ENCODE measurements around the gene LRRFIP1.

LRRFIP1 gene

DNA sequence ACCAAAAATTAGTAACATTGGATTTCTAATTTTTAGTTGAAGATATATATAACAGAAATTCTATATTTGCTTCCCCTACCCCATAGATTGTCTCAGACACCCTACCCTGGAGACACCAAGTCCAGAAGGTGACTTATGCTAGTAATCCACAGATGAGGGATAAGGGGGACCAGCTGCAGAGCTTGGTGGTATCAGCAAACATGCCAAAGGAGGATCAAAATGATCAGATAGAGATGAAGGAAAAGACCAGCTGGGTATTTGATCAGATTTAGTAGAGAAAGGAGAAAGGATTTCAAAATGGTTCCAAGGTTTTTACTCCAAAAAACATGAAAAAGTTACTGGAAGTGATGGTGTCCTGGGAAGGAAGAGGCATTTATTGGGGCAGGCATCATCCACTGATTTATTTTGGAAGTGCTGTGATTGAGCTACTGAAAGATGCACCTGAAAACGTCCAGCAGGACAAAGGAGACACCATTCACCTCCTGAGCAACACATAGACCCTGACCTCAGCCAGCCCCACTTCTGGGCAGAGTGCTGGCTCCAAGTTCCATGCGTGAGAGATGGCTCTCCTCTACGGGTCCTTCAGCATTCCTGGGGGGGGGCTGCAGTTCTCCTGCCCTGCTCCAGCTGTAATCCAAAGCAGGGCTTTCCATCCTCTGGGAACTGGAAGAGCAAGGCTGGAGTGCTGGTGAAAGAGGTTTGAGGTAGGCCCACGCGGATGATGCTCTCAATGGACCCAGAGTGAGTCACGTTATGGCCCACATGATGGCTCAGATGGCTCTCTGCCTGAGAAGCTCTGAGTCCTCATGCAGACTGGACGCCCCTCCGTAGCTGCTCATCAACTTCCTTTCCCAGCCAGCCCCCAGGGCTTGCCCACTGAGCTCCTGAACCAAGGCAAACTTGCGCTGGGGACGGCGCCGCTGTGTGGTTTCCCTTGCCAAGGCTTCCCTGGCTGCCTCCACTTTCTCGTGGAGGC is 3.7 kb upstream of the LRRFIP1 start:
- DNase-seq: no peak

DNA sequence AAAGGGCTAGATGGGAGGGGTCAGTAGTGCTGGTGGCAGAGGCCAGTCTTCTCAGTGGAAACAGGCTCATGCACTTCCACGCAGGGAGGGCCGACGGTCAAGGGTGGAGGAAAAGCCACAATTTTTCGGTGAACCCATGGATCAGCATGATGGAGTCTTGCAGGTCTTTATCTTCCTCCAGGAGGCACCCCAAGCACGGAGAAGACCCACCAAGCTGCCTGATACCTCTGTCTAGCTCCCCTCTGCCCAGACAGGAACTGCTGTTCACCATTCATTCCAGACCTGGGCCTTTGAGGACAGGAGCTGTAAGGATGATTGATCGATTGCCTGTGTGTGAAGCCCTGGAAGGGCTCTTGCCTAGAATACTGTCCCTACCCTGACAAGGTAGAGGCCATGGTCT is 2.8 kb upstream of the LRRFIP1 start:
- DNase-seq: no peak

DNA sequence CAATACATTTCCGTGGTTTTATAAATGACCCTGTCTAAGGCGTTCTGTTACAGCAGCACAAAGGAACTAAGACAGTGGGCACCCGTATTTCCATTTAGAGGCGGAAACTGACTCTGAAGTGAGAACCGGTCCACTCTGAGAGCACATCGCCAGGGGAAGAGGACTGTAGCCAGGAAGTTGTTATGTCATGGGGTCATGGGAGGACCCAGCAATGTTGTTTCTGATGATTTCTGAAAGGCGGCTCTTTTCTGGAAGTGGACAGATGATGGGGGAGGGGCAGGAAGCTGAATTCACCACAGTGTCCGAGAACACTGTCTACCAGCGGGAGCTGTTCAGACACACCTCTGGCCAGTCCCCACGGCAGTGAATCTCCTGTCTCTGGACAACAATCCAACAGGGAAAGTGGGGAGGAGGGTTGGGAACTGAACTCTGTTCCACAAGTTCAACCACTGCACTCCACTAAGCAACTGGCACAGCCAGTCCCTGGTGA is 2.1 kb upstream of the LRRFIP1 start:
- no peak for DNase-seq

DNA sequence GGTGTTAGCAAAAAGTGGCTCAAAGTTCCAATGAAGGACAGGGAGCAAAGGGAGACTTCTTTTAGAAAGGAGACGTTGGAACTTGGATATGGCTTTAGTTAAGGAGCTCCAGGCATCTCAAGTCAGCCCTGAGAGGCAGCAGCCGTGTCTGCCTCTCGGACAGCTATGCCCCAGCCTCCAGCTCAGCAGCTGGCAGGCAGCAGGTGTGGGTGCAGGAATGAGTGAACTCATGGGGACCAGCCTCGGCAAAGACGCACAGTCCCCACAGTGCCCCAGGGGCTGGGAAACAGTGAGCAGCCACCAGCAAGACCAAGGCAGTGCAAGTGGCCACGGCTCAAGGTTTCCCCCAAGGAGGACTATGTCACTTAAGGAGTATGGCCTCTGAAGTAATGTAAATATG is 1.6 kb upstream of the LRRFIP1 start:
- no peak for DNase-seq

DNA sequence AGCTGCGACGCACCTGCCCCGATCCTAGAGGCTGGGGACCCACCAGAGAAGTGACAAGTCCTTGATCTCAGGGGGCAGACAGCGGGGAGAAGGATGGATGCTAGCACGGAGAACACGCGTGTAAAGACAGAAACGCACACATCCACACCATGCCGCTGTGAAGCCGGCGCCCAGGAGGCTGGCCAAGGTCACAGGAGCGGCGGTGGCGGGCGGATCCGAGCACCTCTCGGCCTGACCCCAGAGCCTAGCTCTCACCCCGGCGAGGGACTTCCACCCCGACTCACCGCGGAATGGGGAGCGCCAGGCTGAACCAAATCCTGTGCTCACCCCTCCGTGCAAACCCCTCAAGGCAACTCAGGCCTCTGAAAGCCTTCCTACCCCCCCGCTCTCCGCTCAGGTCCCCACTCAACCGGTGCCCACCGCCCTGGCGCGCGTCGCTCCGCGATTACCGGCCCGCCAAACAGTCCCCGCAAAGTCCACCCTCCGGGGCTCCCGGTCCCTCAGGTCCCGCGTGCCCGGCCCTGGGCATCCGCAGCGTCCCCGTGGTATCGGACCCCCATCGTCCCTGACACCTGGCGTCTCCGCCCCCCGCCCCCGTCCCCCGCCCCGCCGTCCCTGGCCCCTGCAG is 460 bp upstream of the LRRFIP1 start:
- no peak for DNase-seq

DNA sequence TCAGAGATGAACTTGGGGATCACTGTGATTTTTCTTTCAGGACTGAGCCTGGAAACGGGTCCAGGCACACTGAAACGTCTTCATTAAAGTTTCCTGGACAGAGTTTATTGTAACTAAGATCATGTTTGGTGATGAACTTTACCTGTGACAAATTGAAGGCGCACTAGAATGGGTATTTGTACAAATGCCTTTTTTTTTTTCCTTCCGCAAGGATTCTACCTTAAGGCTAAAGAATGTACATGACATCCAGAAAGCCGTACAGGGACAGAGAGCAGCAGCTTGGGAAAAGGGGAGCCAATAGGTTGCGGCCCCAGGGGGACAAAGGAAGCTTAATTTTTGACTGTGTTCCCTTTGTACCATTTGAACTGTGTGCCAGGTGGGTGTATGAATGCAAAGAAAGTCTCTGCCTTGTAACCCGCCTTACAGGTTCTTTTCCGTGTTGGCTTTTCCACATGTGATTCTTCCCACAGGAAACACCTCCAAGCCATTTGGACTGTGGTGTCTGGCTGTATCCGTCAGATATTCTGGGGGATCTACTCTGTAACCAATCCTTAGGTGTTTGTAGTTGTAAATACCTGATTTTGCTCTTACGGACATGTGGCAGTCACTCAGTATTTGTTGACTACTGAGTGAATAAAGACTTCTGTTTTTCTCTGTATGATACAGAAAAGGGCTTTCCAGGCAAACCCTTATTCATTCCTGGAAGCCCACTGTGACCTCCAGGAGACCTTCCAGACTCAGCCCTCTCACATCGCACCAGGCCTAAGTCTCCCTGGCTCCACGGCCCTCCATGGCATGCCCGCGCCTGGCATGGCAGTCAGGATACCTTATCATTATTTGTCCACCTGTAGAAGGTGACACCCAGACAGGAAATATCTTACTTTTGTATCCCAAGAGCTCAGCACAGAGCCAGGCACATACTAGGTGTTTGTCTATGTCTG is 1.1 kb downstream of the LRRFIP1 start:
- DNase-seq: no peak

DNA sequence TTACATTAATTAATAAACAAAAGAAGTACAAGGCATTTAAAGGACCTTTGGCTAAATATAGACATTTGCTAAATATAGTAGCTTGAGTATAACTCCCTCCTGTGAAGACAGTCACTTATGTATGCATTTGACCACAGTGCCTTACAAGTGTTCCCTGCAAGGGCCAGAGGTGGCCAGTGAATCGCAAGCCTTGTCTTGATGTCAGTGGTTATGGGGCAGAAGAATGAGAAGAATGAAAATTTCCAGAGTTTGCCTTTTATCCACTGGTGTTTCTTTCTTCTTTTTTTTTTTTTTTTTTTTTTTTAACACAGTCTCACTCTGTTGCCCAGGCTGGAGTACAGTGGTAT is 1.8 kb downstream of the LRRFIP1 start:
- no peak for DNase-seq

DNA sequence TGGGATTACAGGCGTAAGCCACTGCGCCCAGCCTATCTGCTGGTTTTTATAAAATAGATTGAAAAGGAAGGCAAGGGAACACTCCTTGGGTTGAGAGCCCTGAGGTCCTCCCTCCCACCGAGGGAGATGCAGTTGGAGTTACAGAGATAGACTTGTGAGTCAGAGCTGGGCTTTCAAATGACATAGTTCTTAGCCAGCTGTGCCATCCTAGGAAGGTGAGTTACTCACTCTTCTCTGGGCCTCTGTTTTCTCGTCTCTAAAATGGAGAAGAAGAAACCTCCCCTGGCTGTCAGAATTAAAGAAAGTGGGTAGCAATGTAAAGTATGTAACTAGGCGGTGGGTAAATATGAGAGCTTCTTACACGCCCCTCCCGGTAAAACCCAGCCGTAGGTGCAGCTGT is 2.4 kb downstream of the LRRFIP1 start:
- DNase-seq: no peak

DNA sequence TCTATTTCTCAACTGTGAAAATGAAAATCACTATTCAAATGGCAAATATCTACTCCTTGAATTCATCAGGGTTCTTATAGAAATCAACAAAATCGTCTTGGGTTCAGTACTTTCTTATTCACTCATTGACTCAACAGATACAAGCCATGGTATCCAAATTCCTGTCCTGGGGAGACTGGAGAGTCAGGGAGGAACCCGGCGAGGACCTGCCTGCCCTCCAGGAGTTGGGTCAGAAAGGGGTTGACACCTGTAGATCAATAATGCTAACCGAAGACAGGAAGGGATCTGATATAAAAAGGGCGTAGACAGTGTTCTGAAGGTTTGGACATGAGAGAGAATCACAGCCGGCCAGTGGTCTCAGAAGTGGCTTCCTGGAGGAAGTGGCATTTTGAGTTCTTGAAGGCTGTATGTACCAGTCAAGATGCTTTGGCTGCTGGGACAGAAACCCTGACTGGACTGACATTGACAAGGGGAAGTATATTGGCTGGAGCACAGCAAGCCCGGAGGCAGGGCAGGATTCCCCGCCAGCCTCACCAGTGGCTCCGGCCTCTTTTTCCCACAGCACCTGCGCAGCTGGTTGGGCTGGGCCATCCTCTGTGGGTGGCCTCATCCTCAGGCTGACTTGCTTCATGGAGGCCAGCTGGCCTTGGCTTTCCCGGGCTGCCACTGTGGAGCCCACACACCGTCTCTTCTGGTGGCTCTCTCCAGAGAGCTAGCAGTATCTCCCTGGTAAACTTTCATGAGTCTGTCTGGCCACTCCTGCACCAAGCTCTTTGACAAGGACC is 3.0 kb downstream of the LRRFIP1 start:
- no peak for DNase-seq

DNA sequence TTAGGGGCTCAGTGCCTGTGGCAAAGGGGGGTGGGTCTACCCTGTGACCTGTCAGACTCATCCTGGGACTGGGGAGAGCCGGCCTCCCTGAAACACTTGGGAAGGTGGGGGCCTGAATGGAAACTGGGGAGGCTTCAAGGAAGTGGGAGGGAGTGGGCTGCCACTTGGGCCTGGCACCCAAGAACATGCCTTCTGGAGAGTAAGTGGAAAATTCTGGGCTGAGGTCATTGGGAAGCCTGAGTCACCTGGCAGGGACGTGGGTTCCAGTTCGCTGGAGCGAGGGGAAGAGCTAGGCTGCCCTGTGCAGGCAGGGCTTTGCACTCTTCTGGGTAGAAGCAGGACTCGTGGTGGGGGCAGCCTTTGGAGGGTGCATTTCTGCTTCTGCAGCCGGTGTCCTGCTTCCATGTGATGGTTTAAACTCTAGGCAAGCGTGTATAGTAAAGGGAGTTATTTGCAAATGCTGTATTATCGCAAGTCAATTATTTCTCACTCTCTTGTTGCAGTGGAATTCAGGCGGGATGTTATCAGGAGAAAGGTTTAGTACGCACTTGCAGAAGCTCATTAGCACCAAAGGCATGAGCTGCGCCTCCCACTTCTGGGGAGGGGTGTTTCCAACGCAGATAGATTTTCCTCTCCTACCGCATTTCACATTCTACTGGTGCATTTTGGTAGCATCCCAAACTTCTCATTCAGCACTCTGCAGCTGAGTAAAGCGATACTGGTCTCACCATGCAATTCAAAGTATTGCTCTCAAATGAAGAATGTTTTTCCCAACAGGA is 3.8 kb downstream of the LRRFIP1 start:
- no peak for DNase-seq

DNA sequence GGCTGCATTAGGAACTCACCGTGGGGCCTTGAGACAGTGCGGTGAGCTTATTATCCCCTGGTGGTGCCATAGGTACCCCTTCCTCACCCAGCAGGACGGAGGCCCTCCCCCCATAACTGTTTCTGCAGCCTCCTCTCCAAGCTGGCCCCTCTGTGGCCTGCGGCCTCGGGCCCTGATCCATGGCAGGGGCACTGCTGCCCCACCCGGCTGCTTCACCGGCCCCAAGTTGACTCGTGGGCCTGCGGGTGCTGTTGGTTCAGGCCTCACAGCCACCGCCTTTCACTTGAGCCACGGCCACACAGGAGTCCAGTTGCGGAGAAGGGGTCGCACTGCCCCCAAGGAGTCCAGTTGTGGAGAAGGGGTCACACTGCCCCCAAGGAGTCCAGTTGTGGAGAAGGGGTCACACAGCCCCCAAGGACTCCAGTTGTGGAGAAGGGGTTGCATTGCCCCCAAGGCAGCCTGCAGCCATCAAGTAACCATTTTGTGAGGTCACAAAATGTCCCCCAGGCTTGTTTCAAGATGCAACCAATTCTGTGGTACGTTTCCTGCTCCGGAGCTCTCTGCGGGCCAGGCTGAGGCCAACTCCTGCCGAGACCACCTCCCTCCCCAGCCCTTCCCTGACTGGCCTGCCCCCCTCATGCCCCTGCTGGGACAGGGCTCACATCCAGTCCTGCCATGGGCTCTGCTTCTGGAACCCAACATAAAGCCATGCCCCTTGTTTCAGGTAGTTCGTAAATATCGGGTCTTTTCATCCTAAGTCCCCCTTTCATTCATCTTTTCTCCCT is 4.6 kb downstream of the LRRFIP1 start:
- no peak for DNase-seq

DNA sequence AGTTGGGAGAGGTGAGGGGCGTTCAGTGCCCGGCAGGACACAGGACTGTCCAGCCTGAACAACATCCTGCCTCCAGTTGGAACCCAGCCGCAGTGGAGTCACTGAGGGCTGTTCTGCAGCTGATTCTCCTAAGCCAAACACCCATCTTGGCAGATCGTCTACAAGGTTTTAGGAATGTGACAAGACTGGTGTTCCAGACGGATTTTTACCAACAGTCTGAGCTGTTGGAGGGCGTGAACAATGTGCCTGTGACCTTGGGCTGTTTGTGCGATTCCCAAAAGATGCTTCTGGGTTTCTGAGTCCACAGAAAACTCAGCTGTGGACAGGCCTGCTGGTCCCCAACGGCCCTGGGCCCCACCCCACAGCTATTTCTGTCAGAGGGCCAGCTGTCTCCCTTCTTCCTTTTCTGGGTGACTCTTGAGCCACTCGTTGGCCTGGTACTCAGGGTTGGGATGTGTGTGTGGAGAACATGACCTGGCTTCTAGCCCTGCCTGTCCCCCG is 5.7 kb downstream of the LRRFIP1 start:
- DNase-seq: no peak

DNA sequence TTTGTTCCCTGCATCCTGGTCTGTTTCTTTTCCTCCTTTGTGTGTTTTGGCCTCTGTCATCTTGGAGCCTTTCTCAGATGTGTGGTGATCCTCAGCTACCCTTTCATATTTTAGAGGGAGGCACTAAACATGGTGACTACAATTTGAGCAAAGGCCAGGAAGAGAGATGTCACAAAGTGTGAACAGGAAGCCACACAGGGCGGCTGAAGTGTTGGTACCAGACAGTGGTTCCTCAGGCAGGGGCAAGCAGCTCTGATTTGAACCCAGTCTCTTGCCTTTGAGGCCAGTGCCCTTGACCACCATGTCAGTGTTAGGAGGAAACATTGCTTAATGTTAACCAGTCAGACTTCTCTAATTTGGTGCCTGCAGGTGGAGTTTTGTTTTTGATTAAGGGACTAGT is 9.2 kb downstream of the LRRFIP1 start:
- no peak for DNase-seq

DNA sequence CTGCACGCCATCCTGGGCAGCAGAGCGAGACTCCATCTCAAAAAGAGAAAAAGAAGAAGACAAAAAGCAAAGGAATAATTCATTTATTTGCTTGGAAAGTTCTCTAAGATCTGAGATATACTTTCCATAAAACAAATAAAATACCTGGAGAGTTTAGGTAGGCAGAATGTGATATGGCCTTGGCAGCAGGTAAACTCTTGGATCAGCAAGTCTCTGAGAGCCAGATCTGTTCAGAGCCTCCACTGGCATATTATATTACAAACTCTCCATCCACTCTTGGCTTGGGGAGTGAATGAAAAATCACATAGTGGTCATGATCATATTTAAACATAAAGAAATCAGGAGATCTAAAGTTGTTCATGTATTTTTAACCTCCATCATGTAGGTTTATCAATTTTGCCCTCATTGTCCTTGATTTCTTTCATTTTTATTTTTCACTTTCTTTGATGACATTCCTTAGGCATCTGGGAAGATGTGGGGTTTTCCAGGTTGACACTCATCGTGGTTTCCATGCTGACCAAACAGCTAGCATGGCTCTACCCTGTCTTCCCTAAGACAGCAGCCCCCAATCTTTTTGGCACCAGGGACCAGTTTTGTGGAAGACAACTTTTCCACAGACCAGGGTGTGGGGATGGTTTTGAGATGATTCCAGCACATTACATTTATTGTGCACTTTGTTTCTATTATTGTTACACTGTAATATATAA is 10.2 kb downstream of the LRRFIP1 start:
- DNase-seq: no peak

DNA sequence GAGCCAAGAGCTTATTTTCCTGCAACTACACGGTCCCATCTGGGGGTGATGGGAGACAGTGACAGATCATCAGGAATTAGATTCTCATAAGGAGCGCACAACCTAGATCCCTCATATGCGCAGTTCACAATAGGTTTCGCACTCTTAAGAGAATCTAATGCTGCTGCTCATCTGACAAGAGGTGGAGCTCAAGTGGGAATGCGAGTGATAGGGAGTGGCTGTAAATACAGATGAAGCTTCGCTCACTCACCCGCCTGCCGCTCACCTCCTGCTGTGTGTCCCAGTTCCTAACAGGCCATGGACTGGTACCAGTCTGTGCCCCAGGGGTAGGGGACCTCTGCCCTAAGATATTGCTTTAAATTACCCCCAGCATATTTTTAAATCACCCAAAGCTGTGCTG is 10.8 kb downstream of the LRRFIP1 start:
- no peak for DNase-seq

DNA sequence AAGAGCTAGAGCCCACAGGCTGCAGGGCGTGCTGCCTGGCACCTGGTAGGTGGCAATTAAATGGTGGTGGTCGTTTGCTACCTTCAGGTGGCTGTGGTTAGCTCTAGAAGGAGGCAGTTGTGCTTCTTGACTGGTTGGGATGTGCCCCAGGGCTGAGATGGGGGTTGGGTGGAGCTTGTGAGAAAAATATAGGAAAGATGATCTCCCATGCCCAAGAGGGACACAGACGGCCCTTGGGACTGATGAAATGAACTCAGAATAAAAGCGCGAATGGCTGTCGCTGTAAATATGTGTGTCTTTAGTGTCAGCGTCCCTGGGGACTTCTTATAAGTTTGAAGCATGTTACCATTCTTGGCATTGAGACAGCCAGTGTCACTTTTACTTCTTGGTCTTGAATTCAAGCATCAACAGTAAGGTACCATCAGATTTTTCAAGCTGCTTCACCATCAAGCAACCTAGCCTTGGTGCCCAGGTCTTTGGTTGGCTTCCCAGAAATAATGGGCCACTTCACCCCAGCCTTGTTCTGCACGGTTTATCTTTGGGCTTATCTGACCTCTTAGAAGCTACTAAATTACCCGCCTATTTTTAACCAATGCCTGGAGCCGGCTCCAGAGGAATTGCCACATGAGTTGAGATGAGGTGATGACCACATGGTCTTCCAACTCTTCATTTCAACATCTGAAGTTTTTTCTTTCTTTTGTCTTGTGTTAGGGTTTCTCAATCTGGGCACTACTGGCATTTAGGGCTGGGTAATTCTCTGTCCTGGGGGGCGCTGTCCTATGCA is 11.9 kb downstream of the LRRFIP1 start:
- DNase-seq: no peak

DNA sequence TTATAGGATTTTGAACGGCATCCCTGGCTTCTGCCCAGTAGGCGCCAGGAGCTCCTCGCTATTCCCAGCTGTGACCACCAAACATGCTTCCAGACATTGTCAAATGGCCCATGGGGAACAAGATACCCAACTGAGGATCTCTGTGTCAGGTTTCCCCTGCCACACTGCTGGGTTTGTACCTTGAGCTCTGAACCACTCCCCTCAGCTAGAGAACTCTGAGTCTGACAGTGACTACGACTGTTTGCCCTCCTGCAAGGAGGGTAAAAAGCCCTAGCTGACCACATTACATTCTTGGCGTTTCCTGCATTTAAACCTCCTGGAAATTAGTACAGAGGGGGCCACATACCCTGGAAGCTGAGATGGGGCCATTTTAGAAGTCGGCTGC is 12.4 kb downstream of the LRRFIP1 start:
- no peak for DNase-seq

DNA sequence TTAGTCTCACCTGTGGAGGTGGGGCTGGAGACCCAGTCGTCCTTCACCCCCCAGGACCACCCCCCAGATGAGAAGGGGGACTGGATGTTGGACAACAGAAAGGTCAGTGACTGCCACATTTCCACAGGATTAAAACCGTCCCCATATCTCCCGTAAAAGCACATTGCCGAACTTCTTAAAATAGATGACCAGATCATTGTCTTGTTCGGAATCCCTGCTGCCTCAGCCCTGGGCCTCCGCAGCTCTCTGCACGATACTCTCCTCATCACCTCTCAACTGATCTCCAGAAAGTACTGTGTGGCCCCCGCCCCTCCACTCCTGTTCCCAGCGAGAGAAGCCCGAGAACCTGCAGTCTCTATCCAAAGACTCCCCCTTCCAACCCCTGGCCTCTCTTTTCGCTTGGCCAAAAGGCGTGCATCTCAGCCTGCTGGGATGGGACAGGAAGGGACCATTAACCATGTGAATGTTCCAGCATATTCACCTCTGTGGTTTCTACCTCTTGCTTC is 13.2 kb downstream of the LRRFIP1 start:
- DNase-seq: no peak

Data from OCI-M1 (cell line).